GM21381 (cell line): ENCODE data around the gene PCDHGA8.
"Not testable (repeated sequence)": the region's sequence is repeated elsewhere in the genome, so short reads cannot be mapped to it uniquely, and the experiment has no call there.

Experiments
- ATAC-seq: cut with Tn5 transposase; IDR thresholded peaks from one replicate; pipeline ENCODE4 v1.9.1; 2021; ENCODE audit warnings: mild to moderate bottlenecking, moderate library complexity; ENCODE audit not compliant: unreplicated experiment

The PCDHGA8 gene

DNA sequence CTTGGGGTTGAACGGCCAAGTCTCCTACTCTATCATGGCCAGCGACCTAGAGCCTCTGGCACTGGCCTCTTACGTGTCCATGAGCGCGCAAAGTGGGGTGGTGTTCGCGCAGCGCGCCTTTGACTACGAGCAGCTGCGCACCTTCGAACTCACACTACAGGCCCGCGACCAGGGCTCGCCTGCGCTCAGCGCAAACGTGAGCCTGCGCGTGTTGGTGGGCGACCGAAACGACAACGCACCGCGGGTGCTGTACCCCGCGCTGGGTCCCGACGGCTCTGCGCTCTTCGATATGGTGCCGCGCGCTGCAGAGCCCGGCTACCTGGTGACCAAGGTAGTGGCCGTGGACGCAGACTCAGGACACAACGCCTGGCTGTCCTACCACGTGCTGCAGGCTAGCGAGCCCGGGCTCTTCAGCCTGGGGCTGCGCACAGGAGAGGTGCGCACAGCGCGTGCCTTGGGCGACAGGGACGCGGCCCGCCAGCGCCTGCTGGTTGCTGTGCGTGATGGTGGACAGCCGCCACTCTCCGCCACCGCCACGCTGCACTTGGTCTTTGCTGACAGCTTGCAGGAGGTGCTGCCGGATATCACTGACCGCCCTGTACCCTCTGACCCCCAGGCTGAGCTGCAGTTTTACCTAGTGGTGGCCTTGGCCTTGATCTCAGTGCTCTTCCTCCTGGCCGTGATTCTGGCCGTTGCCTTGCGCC, 7.3 kb downstream of the PCDHGA8 start:
- ATAC-seq, result no peak

DNA sequence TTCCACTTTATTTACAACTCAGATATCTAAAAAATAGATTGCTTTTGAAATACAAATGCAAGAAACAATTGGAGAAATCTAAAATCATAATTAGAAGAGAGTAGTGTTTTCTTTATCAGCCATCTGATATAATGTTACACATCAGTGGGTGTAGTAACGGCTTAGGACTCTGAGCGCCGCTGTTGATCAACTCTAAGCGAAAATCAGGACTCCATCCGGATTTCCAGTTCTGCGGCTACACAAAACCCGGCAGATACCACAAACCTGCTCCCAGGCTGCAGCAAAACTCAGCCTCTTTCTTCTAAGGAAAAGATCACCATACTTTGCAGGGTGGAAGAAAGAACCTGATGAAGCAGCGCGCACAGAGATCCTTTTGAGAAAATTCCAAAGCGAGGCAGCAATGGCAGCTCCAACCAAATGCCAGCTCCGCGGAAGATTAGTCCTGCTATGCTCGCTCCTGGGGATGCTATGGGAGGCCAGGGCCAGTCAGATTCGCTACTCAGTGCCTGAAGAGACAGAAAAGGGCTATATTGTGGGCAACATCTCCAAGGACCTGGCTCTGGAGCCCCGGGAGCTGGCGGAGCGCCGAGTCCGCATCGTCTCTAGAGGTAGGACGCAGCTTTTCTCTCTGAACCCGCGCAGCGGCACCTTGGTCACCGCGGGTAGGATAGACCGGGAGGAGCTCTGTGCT, 10.3 kb downstream of the PCDHGA8 start, which contains the start of gene PCDHGA9:
TSS of gene PCDHGA9 (plus strand) at position 226 of the 691 bp plus-strand sequence. CDS start at position 401, 175 bp downstream.
- no peak for ATAC-seq

DNA sequence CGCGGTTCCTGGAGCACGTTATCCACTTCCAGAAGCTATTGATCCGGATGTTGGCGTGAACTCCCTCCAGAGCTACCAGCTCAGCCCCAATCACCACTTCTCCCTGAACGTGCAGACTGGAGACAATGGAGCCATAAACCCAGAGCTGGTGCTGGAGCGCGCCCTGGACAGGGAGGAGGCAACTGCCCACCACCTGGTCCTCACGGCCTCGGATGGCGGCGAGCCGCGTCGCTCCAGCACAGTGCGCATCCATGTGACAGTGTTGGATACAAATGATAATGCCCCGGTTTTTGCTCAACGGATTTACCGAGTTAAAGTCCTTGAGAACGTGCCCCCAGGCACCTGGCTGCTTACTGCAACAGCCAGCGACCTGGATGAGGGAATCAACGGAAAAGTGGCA, 11.0 kb downstream of the PCDHGA8 start:
- ATAC-seq, result no peak

DNA sequence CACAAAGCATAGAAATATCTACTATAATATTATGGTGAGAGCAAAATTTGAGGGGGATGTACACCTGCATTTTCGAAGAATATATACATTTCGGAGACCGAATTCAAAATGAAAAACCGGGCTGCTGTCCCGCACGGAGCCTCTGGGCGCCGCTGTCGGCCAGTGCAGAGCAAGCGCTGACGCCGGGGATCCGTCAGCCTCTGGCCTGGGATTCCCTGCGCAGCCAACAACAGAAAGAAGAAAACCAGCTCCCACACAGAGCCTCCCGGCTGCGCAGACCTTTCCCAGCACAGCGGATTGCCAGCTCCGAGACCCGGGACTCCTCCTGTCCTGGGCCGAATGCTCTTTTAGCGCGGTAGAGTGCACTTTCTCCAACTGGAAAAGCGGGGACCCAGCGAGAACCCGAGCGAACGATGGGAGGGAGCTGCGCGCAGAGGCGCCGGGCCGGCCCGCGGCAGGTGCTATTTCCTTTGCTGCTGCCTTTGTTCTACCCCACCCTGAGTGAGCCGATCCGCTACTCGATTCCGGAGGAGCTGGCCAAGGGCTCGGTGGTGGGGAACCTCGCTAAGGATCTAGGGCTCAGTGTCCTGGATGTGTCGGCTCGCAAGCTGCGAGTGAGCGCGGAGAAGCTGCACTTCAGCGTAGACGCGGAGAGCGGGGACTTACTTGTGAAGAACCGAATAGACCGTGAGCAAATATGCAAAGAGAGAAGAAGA, 15.5 kb downstream of the PCDHGA8 start, which contains the start of gene PCDHGB6:
TSS of gene PCDHGB6 (plus strand) at position 232 of the 716 bp plus-strand sequence. CDS start at position 414, 182 bp downstream.
- ATAC-seq, result not testable (repeated sequence)

DNA sequence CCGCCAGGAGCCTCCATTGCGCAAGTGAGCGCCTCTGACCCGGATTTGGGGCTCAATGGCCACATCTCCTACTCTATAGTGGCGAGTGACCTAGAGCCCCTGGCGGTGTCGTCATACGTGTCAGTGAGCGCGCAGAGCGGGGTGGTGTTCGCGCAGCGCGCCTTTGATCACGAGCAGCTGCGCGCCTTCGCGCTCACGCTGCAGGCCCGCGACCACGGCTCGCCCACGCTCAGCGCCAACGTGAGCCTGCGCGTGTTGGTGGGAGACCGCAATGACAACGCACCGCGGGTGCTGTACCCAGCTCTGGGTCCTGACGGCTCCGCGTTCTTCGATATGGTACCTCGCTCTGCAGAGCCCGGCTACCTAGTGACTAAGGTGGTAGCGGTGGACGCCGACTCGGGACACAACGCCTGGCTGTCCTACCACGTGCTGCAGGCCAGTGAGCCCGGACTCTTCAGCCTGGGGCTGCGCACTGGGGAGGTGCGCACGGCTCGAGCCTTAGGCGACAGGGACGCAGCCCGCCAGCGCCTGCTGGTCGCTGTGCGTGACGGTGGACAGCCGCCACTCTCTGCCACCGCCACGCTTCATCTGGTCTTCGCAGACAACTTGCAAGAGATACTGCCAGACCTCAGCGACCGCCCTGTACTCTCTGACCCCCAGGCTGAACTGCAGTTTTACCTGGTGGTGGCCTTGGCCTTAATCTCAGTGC, 17.3 kb downstream of the PCDHGA8 start:
- no peak for ATAC-seq

DNA sequence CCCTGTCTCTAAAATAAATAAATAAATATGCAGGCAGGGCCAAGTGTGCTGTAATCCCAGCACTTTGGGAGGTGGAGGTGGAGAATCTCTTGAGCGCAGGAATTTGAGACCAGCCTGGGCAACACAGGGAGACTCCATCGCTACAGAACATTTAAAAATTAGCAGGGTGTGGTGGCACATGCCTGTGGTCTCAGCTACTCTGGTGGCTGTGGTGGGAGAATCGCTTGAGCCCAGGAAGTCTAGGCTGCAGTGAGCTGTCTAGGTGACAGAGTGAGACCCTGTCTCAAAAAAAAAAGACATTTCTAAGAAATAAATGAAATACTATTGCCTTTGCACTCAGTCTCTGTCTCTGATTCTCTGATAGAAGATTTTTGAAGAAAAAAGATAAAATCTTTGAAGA, 19.1 kb downstream of the PCDHGA8 start:
- no peak for ATAC-seq

DNA sequence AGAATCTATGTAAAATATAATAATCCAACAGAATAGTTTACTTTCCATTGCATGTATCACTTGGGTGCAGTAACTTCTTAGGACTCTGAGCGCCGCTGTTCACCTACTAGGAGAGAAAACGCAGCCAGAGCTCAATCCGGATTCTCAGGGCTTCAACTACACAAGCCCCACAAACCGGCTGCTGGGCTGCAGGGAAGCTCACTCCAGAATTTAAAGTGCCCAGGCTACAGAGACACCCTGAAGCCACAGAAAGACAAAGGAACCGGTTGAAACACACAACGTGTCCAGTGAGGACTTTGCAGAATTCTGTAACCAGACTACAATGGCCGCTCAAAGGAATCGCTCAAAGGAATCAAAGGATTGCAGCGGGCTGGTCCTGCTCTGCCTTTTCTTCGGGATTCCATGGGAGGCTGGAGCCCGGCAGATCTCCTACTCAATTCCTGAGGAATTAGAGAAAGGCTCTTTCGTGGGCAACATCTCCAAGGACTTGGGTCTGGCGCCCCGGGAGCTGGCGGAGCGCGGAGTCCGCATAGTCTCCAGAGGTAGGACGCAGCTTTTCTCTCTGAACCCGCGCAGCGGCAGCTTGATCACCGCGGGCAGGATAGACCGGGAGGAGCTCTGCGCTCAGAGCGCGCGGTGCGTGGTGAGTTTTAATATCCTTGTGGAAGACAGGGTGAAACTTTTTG, 20.6 kb downstream of the PCDHGA8 start, which contains the start of gene PCDHGA10:
TSS of gene PCDHGA10 (plus strand) at position 134 of the 686 bp plus-strand sequence. CDS start at position 323, 189 bp downstream.
- ATAC-seq, result peak; percentile 69

DNA sequence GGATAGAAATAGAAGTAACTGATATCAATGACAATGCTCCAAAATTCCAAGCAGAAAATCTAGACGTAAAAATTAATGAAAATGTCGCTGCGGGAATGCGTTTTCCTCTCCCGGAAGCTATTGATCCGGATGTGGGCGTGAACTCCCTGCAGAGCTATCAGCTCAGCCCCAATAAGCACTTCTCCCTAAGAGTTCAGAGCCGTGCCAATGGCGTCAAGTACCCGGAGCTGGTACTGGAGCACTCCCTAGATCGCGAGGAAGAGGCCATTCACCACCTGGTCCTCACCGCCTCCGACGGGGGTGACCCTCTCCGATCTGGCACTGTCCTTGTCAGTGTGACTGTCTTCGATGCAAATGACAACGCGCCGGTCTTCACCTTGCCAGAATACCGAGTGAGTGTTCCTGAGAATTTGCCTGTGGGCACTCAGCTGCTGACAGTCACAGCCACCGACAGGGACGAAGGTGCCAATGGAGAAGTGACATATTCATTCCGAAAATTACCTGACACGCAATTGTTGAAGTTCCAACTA, 21.2 kb downstream of the PCDHGA8 start:
- ATAC-seq, result no peak

DNA sequence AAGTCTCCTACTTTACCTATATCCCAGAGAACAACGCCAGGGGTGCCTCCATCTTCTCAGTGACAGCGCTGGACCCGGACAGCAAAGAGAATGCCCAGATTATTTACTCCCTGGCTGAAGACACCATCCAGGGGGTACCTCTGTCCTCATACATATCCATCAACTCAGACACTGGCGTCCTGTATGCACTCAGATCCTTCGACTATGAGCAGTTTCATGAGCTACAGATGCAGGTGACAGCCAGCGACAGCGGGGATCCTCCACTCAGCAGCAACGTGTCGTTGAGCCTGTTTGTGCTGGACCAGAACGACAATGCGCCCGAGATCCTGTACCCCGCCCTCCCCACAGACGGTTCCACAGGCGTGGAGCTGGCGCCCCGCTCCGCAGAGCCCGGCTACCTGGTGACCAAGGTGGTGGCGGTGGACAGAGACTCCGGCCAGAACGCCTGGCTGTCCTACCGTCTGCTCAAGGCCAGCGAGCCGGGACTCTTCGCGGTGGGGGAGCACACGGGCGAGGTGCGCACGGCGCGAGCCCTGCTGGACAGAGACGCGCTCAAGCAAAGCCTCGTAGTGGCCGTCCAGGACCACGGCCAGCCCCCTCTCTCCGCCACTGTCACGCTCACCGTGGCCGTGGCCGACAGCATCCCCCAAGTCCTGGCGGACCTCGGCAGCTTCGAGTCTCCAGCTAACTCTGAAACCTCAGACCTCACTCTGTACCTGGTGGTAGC, 22.3 kb downstream of the PCDHGA8 start:
- not testable (repeated sequence) for ATAC-seq

DNA sequence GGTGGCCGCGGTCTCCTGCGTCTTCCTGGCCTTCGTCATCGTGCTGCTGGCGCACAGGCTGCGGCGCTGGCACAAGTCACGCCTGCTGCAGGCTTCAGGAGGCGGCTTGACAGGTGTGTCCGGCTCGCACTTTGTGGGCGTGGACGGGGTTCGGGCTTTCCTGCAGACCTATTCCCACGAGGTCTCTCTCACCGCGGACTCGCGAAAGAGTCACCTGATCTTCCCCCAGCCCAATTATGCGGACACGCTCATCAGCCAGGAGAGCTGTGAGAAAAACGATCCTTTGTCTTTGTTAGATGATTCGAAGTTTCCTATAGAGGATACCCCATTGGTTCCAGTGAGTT, 22.8 kb downstream of the PCDHGA8 start:
- ATAC-seq, result not testable (repeated sequence)

DNA sequence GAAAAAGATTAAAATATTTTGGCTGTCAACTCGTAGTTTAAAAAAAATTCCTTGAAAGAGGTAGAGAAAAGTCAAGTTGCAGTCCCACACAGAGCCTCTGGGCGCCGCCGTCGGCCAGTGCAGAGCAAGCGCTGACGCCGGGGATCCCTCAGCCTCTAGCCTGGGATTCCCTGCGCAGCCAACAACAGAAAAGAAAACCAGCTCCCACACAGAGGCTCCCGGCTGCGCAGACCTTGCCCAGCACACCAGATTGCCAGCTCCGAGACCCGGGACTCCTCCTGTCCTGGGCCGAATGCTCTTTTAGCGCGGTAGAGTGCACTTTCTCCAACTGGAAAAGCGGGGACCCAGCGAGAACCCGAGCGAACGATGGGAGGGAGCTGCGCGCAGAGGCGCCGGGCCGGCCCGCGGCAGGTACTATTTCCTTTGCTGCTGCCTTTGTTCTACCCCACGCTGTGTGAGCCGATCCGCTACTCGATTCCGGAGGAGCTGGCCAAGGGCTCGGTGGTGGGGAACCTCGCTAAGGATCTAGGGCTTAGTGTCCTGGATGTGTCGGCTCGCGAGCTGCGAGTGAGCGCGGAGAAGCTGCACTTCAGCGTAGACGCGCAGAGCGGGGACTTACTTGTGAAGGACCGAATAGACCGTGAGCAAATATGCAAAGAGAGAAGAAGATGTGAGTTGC, 25.2 kb downstream of the PCDHGA8 start, which contains the start of gene PCDHGB7:
TSS of gene PCDHGB7 (plus strand) at position 184 of the 679 bp plus-strand sequence. CDS start at position 367, 183 bp downstream.
- ATAC-seq, result peak; percentile 79

DNA sequence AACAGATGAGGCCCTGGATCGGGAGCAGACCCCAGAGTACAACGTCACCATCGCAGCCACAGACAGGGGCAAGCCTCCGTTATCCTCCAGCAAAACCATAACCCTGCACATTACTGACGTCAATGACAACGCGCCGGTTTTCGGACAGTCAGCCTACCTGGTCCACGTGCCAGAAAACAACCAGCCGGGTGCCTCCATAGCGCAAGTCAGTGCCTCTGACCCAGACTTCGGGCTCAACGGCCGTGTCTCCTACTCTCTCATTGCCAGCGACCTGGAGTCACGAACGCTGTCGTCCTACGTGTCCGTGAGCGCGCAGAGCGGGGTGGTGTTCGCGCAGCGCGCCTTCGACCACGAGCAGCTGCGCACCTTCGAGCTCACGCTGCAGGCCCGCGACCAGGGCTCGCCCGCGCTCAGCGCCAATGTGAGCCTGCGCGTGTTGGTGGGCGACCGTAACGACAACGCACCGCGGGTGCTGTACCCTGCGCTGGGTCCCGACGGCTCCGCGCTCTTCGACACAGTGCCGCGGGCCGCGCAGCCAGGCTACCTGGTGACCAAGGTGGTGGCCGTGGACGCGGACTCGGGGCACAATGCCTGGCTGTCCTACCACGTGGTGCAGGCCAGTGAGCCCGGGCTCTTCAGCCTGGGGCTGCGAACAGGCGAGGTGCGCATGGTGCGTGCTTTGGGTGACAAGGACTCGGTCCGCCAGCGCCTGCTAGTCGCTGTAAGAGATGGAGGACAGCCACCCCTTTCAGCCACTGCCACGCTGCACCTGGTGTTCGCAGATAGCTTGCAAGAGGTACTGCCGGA, 26.8 kb downstream of the PCDHGA8 start:
- ATAC-seq, result no peak

DNA sequence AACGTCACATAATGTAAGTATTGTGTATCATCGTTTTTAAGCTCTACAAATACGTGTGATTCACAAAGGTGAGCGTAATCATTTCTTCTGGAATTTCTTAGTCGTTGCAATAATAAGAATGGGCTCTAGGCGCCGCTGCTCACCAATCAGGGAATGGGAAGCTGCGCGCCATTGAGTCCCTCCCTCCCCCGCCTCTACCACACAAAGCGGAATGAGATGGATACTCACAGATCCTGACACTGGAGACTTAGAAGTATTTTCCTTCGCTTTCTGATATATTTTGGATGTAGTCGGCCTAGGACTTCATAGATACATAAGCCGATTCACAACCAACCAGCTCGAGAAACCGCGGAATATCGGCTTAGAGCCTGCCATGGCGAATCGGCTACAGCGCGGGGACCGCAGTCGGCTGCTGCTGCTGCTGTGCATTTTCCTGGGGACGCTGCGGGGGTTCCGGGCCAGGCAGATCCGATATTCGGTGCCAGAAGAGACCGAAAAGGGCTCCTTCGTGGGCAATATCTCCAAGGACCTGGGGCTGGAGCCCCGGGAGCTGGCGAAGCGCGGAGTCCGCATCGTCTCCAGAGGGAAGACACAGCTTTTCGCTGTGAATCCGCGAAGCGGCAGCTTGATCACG, 28.5 kb downstream of the PCDHGA8 start, which contains the start of gene PCDHGA11:
TSS of gene PCDHGA11 (plus strand) at position 197 of the 634 bp plus-strand sequence. CDS start at position 374, 177 bp downstream.
- no peak for ATAC-seq

DNA sequence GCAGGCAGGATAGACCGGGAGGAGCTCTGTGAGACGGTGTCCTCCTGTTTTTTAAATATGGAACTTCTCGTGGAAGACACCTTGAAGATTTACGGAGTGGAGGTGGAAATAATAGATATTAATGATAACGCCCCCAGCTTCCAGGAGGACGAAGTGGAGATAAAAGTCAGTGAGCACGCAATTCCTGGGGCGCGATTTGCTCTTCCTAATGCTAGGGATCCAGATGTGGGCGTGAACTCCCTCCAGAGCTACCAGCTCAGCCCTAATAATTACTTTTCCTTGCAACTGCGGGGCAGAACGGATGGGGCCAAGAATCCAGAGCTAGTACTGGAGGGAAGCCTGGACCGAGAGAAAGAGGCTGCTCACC, 29.0 kb downstream of the PCDHGA8 start:
- ATAC-seq, result no peak

DNA sequence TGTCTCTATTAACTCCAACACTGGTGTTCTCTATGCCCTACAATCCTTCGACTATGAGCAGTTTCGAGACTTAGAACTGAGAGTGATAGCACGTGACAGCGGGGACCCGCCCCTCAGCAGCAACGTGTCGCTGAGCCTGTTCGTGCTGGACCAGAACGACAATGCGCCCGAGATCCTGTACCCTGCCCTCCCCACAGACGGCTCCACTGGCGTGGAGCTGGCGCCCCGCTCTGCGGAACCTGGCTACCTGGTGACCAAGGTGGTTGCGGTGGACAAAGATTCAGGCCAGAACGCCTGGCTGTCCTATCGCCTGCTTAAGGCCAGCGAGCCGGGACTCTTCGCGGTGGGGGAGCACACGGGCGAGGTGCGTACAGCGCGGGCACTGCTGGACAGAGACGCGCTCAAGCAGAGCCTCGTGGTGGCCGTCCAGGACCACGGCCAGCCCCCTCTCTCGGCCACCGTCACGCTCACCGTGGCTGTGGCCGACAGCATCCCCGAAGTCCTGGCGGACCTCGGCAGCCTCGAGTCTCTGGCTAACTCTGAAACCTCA, 30.4 kb downstream of the PCDHGA8 start:
- ATAC-seq, result no peak

DNA sequence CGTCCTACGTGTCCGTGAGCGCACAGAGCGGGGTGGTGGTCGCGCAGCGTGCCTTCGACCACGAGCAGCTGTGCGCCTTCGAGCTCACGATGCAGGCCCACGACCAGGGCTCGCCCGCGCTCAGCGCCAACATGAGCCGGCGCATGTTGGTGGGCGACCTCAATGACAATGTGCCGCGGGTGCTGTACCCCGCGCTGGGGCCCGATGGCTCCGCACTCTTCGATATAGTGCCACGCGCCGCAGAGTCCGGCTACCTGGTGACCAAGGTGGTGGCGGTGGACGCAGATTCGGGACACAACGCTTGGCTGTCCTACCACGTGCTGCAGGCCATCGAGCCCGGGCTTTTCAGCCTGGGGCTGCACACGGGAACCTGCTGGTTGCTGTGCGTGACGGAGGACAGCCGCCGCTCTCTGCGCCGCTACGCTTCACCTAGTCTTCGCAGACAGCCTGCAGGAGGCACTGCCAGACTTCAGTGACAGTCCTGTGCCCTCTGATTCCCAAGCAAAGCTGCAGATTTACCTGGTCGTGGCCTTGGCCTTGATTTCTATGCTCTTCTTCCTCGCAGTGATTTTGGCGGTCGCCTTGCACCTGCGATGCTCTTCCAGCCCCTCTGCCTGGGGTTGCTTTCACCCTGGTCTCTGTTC, 35.5 kb downstream of the PCDHGA8 start:
- no peak for ATAC-seq
